Measurements from ENCODE around the gene TMOD3.

DNA sequence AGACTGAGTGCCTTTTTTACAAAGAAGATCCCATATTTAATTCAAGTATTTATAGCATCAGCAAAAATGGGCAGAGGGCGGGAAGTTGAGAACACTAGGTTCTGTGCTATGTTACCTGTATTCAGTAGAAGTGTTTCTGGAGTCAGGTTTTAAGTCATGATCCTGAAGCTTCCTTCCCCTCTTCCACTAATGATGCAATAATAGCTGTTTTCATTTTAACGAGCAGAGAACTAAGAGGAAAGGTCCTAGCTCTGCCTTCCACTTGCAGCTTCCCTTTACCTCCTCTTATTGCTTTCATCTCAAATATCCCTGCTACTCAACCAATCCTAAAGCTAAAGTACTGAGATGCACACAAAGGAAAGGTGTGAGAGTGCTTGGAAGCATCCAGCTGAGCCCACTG is 16.9 kb upstream of the TMOD3 start:
- TF ChIP-seq, protein P1, sequence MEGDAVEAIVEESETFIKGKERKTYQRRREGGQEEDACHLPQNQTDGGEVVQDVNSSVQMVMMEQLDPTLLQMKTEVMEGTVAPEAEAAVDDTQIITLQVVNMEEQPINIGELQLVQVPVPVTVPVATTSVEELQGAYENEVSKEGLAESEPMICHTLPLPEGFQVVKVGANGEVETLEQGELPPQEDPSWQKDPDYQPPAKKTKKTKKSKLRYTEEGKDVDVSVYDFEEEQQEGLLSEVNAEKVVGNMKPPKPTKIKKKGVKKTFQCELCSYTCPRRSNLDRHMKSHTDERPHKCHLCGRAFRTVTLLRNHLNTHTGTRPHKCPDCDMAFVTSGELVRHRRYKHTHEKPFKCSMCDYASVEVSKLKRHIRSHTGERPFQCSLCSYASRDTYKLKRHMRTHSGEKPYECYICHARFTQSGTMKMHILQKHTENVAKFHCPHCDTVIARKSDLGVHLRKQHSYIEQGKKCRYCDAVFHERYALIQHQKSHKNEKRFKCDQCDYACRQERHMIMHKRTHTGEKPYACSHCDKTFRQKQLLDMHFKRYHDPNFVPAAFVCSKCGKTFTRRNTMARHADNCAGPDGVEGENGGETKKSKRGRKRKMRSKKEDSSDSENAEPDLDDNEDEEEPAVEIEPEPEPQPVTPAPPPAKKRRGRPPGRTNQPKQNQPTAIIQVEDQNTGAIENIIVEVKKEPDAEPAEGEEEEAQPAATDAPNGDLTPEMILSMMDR (IDR thresholded peaks at IDR 0.05; ENCODE audit: low read depth, low read length): no peak
- TF ChIP-seq POLR2A (IDR thresholded peaks at IDR 0.05; ENCODE audit: extremely low read depth, insufficient read length) (no peak), MAX (IDR thresholded peaks at IDR 0.05; ENCODE audit: low read depth, low read length) (no peak), MYC (IDR thresholded peaks at IDR 0.05; ENCODE audit: low read depth, low read length) (no peak)

All from NB4 (cell line).